HCT116 (cell line): ENCODE measurements around the gene EPHB4. TPM values are rescaled to one million over a fixed set of nuclear protein-coding genes. Genes with fewer than 3 reads are reported as not detected.

Experiments
- ATAC-seq: fragments of 200-7000 bp; cut with Tn5 transposase; 2 replicates; pipeline ENCODE4 v1.9.1; 2020; ENCODE audit warnings: mild to moderate bottlenecking, moderate library complexity
- BruUV-seq: library from RNA; stranded (reverse); fragments of 400-500 nt; replicated peaks from 2 replicates; lab custom pipeline; 2021; lab: Mats Ljungman, UMichigan
- CTCF ChIA-PET: fragments of 300-600 bp; sonication (Branson Sonifier 250); formaldehyde crosslinking; loops from one replicate; lab custom pipeline; 2021; ENCODE audit warnings: antibody characterized with exemption; lab: Charles Lee
- POLR2A ChIA-PET: fragments of 300-600, 350-600 bp; sonication (Branson Sonifier 250); formaldehyde crosslinking; loops from one replicate; lab custom pipeline; 2021; ENCODE audit warnings: antibody characterized with exemption; lab: Charles Lee
- RAD21 ChIA-PET, 2 experiments: fragments of 300-600 bp; sonication (Branson Sonifier 250); formaldehyde crosslinking; loops; one replicate each; lab custom pipeline; 2023; ENCODE audit warnings: low total read pairs in 2 of 2; ENCODE audit not compliant: uncharacterized antibody in 2 of 2, unreplicated experiment in 2 of 2, low non-redundant PET in 1 of 2; lab: Charles Lee
- DNase-seq: peaks from one replicate; pipeline ENCODE4 v3.0.0-alpha.2; 2010; ENCODE audit warnings: low read depth, low spot score
- H2AFZ ChIP-seq: fragments of 200-600 bp; shearing (Covaris generic), sonication (generic); 2 replicates; pipeline ENCODE4 v1.6.1; 2017; ENCODE audit warnings: low read depth, mixed run types, mixed read lengths, antibody characterized with exemption, low read length; ENCODE audit not compliant: poor library complexity, severe bottlenecking
- H3K27ac ChIP-seq: 2 replicates; pipeline ENCODE4 v1.5.1; 2012; ENCODE audit warnings: low read depth, low read length
- H3K27me3 ChIP-seq: fragments of 200-600 bp; sonication (generic); 2 replicates; pipeline ENCODE4 v1.6.1; 2016; ENCODE audit warnings: mixed run types, low read length, mixed read lengths; ENCODE audit not compliant: insufficient read depth
- H3K36me3 ChIP-seq, 2 experiments: fragments of 200-500 bp in 1 of 2; fragments of 200-600 bp in 1 of 2; sonication (Bioruptor generic) in 1 of 2; sonication (generic) in 1 of 2; 2 replicates each; pipeline versions ENCODE4 v1.5.1 to v1.6.1; 2014 to 2016; ENCODE audit warnings: low read length in 2 of 2, inconsistent platforms in 1 of 2, mixed read lengths in 1 of 2, mixed run types in 1 of 2; ENCODE audit not compliant: insufficient read depth in 2 of 2, control insufficient read depth in 1 of 2
- H3K4me1 ChIP-seq, 2 experiments: fragments of 200-600 bp in 1 of 2; sonication (generic) in 1 of 2; 2 replicates each; pipeline versions ENCODE4 v1.5.1 to v1.6.1; 2012 to 2017; ENCODE audit warnings: low read length in 2 of 2, inconsistent platforms in 1 of 2, mild to moderate bottlenecking in 1 of 2, mixed read lengths in 1 of 2, mixed run types in 1 of 2, moderate library complexity in 1 of 2; ENCODE audit not compliant: insufficient read depth in 2 of 2, control insufficient read depth in 1 of 2
- H3K4me2 ChIP-seq: fragments of 200-600 bp; sonication (generic); 2 replicates; pipeline ENCODE4 v1.6.1; 2017; ENCODE audit warnings: mixed run types, low read length, mixed read lengths
- H3K4me3 ChIP-seq, 2 experiments: fragments of 200-600 bp in 1 of 2; sonication (generic) in 1 of 2; replicated peaks in 1 of 2; 2 replicates each; pipeline ENCODE4 v1.5.1; 2011 to 2016; ENCODE audit warnings: low read length in 2 of 2, control low read depth in 1 of 2, low read depth in 1 of 2, mild to moderate bottlenecking in 1 of 2, mixed read lengths in 1 of 2, mixed run types in 1 of 2
- H3K79me2 ChIP-seq: fragments of 200-600 bp; sonication (generic); 2 replicates; pipeline ENCODE4 v1.6.1; 2017; ENCODE audit warnings: mild to moderate bottlenecking, mixed run types, low read length, moderate library complexity, mixed read lengths; ENCODE audit not compliant: insufficient read depth
- H3K9ac ChIP-seq: fragments of 200-600 bp; sonication (generic); 2 replicates; pipeline ENCODE4 v1.6.1; 2016; ENCODE audit warnings: low read length, mixed read lengths
- H3K9me2 ChIP-seq: fragments of 200-600 bp; sonication (generic), shearing (Covaris generic); 2 replicates; pipeline ENCODE4 v1.6.1; 2017; ENCODE audit warnings: mixed run types, mild to moderate bottlenecking, moderate library complexity; ENCODE audit not compliant: insufficient read depth
- H3K9me3 ChIP-seq, 2 experiments: fragments of 200-500 bp in 1 of 2; fragments of 200-600 bp in 1 of 2; sonication (Bioruptor generic) in 1 of 2; sonication (generic) in 1 of 2; 2 replicates each; pipeline ENCODE4 v1.6.1; 2014 to 2017; ENCODE audit warnings: low read length in 2 of 2, mixed read lengths in 2 of 2, inconsistent platforms in 1 of 2, low read depth in 1 of 2, mild to moderate bottlenecking in 1 of 2, mixed run types in 1 of 2, moderate library complexity in 1 of 2; ENCODE audit not compliant: control insufficient read depth in 1 of 2, insufficient read depth in 1 of 2
- H4K20me1 ChIP-seq: fragments of 200-600 bp; sonication (generic), shearing (Covaris generic); 2 replicates; pipeline ENCODE4 v1.6.1; 2017; ENCODE audit warnings: mixed run types, mild to moderate bottlenecking, moderate library complexity; ENCODE audit not compliant: insufficient read depth
- CEBPB ChIP-seq: IDR thresholded peaks from 2 replicates; pipeline ENCODE4 v1.6.1; 2012; ENCODE audit warnings: low read depth
- CTCF ChIP-seq, 3 experiments: fragments of 200-600 bp in 1 of 3; sonication (generic) in 1 of 3; IDR thresholded peaks in 2 of 3; conservative IDR thresholded peaks in 1 of 3; 2 replicates each; pipeline ENCODE4 v1.5.1; 2012 to 2017; ENCODE audit warnings: low read depth in 2 of 3, low read length in 2 of 3, antibody characterized with exemption in 1 of 3, borderline replicate concordance in 1 of 3, control low read depth in 1 of 3, mild to moderate bottlenecking in 1 of 3, mixed read lengths in 1 of 3, mixed run types in 1 of 3, moderate library complexity in 1 of 3; ENCODE audit not compliant: insufficient read depth in 1 of 3
- EGR1 ChIP-seq: IDR thresholded peaks from 2 replicates; pipeline ENCODE4 v1.6.1; 2012; ENCODE audit warnings: low read depth
- ELF1 ChIP-seq: IDR thresholded peaks from 2 replicates; pipeline ENCODE4 v1.6.1; 2012; ENCODE audit warnings: low read depth, borderline replicate concordance
- EZH2phosphoT487 ChIP-seq: fragments of 200-600 bp; IDR thresholded peaks from 2 replicates; pipeline ENCODE4 v1.6.1; 2018; ENCODE audit warnings: antibody characterized with exemption, borderline replicate concordance
- JUND ChIP-seq: IDR thresholded peaks from 2 replicates; pipeline ENCODE4 v1.6.1; 2012
- POLR2A ChIP-seq: IDR thresholded peaks from 2 replicates; pipeline ENCODE4 v1.7.0; 2011; ENCODE audit warnings: borderline replicate concordance; ENCODE audit not compliant: insufficient read depth, insufficient read length; ENCODE audit errors: extremely low read depth
- RAD21 ChIP-seq: IDR thresholded peaks from 2 replicates; pipeline ENCODE4 v1.6.1; 2012; ENCODE audit warnings: low read depth, mild to moderate bottlenecking
- SIN3A ChIP-seq: IDR thresholded peaks from 2 replicates; pipeline ENCODE4 v1.6.1; 2012; ENCODE audit warnings: low read depth
- SRF ChIP-seq: IDR thresholded peaks from 2 replicates; pipeline ENCODE4 v1.6.1; 2012; ENCODE audit warnings: low read depth
- TCF7L2 ChIP-seq: IDR thresholded peaks from 2 replicates; pipeline ENCODE4 v1.7.0; 2011; ENCODE audit warnings: borderline replicate concordance, inconsistent platforms; ENCODE audit not compliant: insufficient read depth, insufficient read length; ENCODE audit errors: extremely low read depth
- ZBTB33 ChIP-seq: IDR thresholded peaks from 2 replicates; pipeline ENCODE4 v1.6.1; 2011; ENCODE audit warnings: mild to moderate bottlenecking, low read length, moderate library complexity; ENCODE audit not compliant: insufficient replicate concordance; ENCODE audit errors: extremely low read depth
- ZFX ChIP-seq: fragments of 450-650 bp; IDR thresholded peaks from 2 replicates; pipeline ENCODE4 v1.6.1; 2017
- ZNF274 ChIP-seq: fragments of 200-500 bp; sonication (Bioruptor generic); IDR thresholded peaks from 2 replicates; pipeline ENCODE4 v1.6.1; 2014; ENCODE audit warnings: mild to moderate bottlenecking, low read depth, low read length, inconsistent platforms
- intact Hi-C: fragments of 100-400 bp; cut with micrococcal nuclease; formaldehyde crosslinking; loops from 2 replicates; pipeline ENCODE4 v1.10.0; 2022
- total RNA-seq: library from RNA; stranded (reverse); gene quantifications from one replicate; pipeline ENCODE4 v1.2.1, GENCODE V29; 2021; ENCODE audit not compliant: unreplicated experiment
- TF ChIP-seq, protein P1 (sequence below): IDR thresholded peaks from 2 replicates; pipeline ENCODE4 v1.6.1; 2012; ENCODE audit warnings: low read depth
- TF ChIP-seq, protein P2 (sequence below): IDR thresholded peaks from 2 replicates; pipeline ENCODE4 v1.6.1; 2012

Gene EPHB4
- total RNA-seq, 1 experiment from 2014 or later = 61.1 TPM

DNA sequence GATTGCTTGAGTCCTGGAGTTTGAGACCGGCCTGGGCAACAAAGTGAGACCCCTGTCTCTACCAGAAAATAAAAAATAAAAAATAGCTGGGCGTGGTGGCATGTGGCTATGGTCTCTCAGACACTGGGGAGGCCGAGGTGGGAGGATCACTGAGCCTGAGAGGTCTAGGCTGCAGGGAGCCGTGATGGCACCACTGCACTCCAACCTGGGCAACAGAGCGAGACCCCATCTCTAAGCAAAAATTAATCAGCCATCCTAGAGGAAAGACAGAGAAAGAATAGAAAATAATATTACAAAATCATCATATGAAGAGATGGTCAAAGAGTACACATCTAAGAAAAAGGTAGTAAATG lies 4.9 kb upstream of the EPHB4 start:
- no peak for ATAC-seq
- POLR2A ChIA-PET = interaction anchor here (1.1 kb wide), 1 partner anchor 30 kb away, joined by 3 read pairs; no protein-coding TSS in a partner anchor

More for the DNA sequence above, 4.9 kb upstream of the EPHB4 start:
- ChIA-PET RAD21 (no interaction called here), CTCF (interaction anchor here (1.3 to 2.6 kb wide), 2 partner anchors 31 to 127 kb away, joined by 4 to 10 read pairs; partner anchors contain the start of gene POP7)
- no peaks in the 10 kb centered on the region for H3K9me3 ChIP-seq
- H3K79me2 ChIP-seq = no peaks in the 10 kb centered on the region
- no peaks in the 10 kb centered on the region for H3K9me2 ChIP-seq
- H3K4me3 ChIP-seq = no peak overlapping the region
- H3K27ac ChIP-seq = no peak overlapping the region
- TF ChIP-seq CEBPB (no peak), JUND (no peak), ZFX (no peak), ELF1 (no peak), EGR1 (no peak), CTCF (IDR thresholded peaks at IDR 0.05 in 2 of 3, conservative IDR thresholded peaks at IDR 0.05 in 1 of 3; ENCODE audit: borderline replicate concordance in 1 of 3, insufficient read depth in 1 of 3, low read depth in 2 of 3, low read length in 2 of 3) (no peak), POLR2A (no peak), ZBTB33 (no peak), SIN3A (no peak), EZH2phosphoT487 (no peak), RAD21 (no peak), TCF7L2 (no peak), SRF (no peak), ZNF274 (no peak)
- TF ChIP-seq, protein P1, sequence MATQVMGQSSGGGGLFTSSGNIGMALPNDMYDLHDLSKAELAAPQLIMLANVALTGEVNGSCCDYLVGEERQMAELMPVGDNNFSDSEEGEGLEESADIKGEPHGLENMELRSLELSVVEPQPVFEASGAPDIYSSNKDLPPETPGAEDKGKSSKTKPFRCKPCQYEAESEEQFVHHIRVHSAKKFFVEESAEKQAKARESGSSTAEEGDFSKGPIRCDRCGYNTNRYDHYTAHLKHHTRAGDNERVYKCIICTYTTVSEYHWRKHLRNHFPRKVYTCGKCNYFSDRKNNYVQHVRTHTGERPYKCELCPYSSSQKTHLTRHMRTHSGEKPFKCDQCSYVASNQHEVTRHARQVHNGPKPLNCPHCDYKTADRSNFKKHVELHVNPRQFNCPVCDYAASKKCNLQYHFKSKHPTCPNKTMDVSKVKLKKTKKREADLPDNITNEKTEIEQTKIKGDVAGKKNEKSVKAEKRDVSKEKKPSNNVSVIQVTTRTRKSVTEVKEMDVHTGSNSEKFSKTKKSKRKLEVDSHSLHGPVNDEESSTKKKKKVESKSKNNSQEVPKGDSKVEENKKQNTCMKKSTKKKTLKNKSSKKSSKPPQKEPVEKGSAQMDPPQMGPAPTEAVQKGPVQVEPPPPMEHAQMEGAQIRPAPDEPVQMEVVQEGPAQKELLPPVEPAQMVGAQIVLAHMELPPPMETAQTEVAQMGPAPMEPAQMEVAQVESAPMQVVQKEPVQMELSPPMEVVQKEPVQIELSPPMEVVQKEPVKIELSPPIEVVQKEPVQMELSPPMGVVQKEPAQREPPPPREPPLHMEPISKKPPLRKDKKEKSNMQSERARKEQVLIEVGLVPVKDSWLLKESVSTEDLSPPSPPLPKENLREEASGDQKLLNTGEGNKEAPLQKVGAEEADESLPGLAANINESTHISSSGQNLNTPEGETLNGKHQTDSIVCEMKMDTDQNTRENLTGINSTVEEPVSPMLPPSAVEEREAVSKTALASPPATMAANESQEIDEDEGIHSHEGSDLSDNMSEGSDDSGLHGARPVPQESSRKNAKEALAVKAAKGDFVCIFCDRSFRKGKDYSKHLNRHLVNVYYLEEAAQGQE = no peak
- TF ChIP-seq, protein P2, sequence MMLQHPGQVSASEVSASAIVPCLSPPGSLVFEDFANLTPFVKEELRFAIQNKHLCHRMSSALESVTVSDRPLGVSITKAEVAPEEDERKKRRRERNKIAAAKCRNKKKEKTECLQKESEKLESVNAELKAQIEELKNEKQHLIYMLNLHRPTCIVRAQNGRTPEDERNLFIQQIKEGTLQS = no peak
- H3K4me1 ChIP-seq = peaks cover 10 to 25% of the 10 kb centered on the region in 2 experiments
- no peaks in the 10 kb centered on the region for H3K27me3 ChIP-seq
- no TSS peak for BruUV-seq
- H4K20me1 ChIP-seq = no peaks in the 10 kb centered on the region
- no peak overlapping the region for H3K4me2 ChIP-seq
- no peak overlapping the region for H3K9ac ChIP-seq
- intact Hi-C loops = no loop called here
- no peak for DNase-seq
- H2AFZ ChIP-seq = no peak overlapping the region
- H3K36me3 ChIP-seq = no peaks in the 10 kb centered on the region
